Uterus (tissue), 2 donors: ENCODE results near the gene SNAP47.

Experiments
- POLR2A ChIP-seq, 2 donors: fragments of 450-650 bp; IDR thresholded peaks; one replicate each; pipeline ENCODE4 v1.6.1; 2016; ENCODE audit warnings: antibody characterized with exemption in 2 of 2, mild to moderate bottlenecking in 1 of 2, moderate library complexity in 1 of 2
- TF ChIP-seq, protein P1 (sequence below), 4 experiments: fragments of 200-600 bp in 2 of 4; fragments of 450-650 bp in 2 of 4; sonication (generic) in 2 of 4; IDR thresholded peaks; one replicate each; pipeline ENCODE4 v1.5.1; 2016 to 2019; ENCODE audit warnings: antibody characterized with exemption in 4 of 4, mild to moderate bottlenecking in 2 of 4, moderate library complexity in 1 of 4

DNA sequence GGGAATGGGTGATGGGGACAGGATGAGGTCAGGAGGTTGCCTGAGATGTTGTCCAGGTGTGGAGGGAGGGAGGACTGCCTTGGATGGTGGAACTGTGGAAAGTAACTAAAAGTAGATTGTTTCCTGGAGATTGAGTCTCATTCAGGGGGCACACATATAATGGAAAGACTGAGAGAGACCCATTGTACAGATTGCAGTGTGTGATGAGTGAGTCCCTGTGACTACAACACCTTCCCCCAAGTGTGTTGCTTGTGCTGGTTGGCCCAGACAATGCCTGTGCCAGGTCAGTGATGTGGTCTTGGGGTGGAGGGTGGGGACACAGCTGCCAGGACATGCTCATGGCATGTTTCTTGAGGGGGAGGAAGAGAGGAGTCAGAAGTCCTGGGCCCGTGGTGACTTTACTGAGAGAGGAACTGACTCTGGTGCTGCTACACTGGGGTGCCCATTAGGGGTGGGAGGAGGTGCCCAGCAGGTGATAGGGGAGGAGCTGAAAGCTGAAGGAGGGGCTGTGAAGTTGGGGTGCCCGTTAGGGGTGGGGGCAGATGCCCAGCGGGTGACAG, 5.2 kb downstream of the SNAP47 start:
- TF ChIP-seq, protein P1, sequence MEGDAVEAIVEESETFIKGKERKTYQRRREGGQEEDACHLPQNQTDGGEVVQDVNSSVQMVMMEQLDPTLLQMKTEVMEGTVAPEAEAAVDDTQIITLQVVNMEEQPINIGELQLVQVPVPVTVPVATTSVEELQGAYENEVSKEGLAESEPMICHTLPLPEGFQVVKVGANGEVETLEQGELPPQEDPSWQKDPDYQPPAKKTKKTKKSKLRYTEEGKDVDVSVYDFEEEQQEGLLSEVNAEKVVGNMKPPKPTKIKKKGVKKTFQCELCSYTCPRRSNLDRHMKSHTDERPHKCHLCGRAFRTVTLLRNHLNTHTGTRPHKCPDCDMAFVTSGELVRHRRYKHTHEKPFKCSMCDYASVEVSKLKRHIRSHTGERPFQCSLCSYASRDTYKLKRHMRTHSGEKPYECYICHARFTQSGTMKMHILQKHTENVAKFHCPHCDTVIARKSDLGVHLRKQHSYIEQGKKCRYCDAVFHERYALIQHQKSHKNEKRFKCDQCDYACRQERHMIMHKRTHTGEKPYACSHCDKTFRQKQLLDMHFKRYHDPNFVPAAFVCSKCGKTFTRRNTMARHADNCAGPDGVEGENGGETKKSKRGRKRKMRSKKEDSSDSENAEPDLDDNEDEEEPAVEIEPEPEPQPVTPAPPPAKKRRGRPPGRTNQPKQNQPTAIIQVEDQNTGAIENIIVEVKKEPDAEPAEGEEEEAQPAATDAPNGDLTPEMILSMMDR (IDR thresholded peaks at IDR 0.05), result no peak
- no peak for TF ChIP-seq POLR2A (IDR thresholded peaks at IDR 0.05)
